ENCODE data around the gene STX7. TPM values are rescaled to one million over a fixed set of nuclear protein-coding genes. Genes with fewer than 3 reads are reported as not detected.

STX7 gene
- total RNA-seq, 1 donor from 2014 or later: 29.7 TPM

DNA sequence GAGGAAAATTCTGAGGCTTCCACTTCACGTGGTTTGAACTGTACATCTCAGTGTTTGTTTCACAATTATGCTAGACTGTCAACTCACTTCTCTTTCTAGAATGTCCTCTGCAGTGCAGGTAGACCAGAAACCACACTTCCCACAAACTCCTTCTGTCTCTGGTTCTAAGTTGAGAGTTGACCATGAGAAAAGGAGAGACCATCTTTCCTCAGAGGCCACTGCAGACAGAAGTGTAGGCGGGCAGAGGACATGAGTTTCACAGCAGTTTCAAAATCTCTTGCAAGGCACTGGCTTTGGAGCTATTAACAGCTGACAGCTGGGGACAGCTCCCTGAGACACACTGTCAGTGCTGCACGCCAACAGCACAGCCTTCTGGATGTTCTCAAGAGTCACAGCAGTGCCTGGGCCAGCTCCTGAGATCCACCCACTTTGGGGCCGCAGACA lies 56.2 kb downstream of the STX7 start:
- no peak for FAIRE-seq
- Histone ChIP-seq H3K4me3 (ENCODE audit: low read depth, low read length) (no peak overlapping the region), H3K27me3 (ENCODE audit: control insufficient read depth, insufficient read depth, low read length) (no peaks in the 10 kb centered on the region), H3K36me3 (ENCODE audit: control insufficient read depth, insufficient read depth, low read length) (peaks cover 7% of the 10 kb centered on the region)
- TF ChIP-seq, protein P1, sequence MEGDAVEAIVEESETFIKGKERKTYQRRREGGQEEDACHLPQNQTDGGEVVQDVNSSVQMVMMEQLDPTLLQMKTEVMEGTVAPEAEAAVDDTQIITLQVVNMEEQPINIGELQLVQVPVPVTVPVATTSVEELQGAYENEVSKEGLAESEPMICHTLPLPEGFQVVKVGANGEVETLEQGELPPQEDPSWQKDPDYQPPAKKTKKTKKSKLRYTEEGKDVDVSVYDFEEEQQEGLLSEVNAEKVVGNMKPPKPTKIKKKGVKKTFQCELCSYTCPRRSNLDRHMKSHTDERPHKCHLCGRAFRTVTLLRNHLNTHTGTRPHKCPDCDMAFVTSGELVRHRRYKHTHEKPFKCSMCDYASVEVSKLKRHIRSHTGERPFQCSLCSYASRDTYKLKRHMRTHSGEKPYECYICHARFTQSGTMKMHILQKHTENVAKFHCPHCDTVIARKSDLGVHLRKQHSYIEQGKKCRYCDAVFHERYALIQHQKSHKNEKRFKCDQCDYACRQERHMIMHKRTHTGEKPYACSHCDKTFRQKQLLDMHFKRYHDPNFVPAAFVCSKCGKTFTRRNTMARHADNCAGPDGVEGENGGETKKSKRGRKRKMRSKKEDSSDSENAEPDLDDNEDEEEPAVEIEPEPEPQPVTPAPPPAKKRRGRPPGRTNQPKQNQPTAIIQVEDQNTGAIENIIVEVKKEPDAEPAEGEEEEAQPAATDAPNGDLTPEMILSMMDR (IDR thresholded peaks at IDR 0.05; ENCODE audit: insufficient read depth, low read length, severe bottlenecking): no peak
- no peak for DNase-seq (ENCODE audit: low read depth)

DNA sequence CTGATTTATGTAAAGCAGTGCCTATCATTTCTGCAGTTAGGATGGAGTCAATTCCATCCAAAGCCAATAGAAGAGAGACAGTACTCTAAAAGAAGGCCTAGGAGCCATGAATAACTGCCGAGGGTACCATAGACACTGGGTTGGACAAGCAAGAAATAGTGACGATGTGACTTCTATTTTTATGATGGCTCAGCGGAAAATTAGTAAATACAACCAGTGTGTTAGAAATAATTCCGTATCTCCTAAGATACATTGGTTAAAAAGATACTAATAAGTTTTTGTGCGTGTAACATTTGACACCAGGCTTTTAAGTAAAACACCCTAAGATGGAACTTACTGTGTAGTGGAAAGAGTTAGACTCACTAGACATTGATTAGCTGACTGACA lies 66.1 kb downstream of the STX7 start:
- no peak for FAIRE-seq
- no peaks in the 10 kb centered on the region for H3K27me3 ChIP-seq (ENCODE audit: control insufficient read depth, insufficient read depth, low read length)
- DNase-seq (ENCODE audit: low read depth): no peak
- H3K36me3 ChIP-seq (ENCODE audit: control insufficient read depth, insufficient read depth, low read length): no peaks in the 10 kb centered on the region
- TF ChIP-seq, protein P1 (IDR thresholded peaks at IDR 0.05; ENCODE audit: insufficient read depth, low read length, severe bottlenecking): no peak
- no peak overlapping the region for H3K4me3 ChIP-seq (ENCODE audit: low read depth, low read length)

- no peak for FAIRE-seq
These were observed 66.6 kb downstream of the STX7 start for GRCh38 chr6:132446141-132446854.

GRCh38 chr6:132445201-132445951 lies 67.5 kb downstream of the STX7 start:
- H3K27me3 ChIP-seq (ENCODE audit: control insufficient read depth, insufficient read depth, low read length): no peaks in the 10 kb centered on the region
- no peaks in the 10 kb centered on the region for H3K36me3 ChIP-seq (ENCODE audit: control insufficient read depth, insufficient read depth, low read length)
- FAIRE-seq: no peak
- DNase-seq (ENCODE audit: low read depth): peak; percentile 84
- no peak overlapping the region for H3K4me3 ChIP-seq (ENCODE audit: low read depth, low read length)
- TF ChIP-seq, protein P1 (IDR thresholded peaks at IDR 0.05; ENCODE audit: insufficient read depth, low read length, severe bottlenecking): no peak

More at GRCh38 chr6:132446141-132446854, 66.6 kb downstream of the STX7 start:
- Histone ChIP-seq H3K27me3 (ENCODE audit: control insufficient read depth, insufficient read depth, low read length) (no peaks in the 10 kb centered on the region), H3K36me3 (ENCODE audit: control insufficient read depth, insufficient read depth, low read length) (no peaks in the 10 kb centered on the region), H3K4me3 (ENCODE audit: low read depth, low read length) (no peak overlapping the region)
- TF ChIP-seq, protein P1 (IDR thresholded peaks at IDR 0.05; ENCODE audit: insufficient read depth, low read length, severe bottlenecking): no peak
- no peak for DNase-seq (ENCODE audit: low read depth)

DNA sequence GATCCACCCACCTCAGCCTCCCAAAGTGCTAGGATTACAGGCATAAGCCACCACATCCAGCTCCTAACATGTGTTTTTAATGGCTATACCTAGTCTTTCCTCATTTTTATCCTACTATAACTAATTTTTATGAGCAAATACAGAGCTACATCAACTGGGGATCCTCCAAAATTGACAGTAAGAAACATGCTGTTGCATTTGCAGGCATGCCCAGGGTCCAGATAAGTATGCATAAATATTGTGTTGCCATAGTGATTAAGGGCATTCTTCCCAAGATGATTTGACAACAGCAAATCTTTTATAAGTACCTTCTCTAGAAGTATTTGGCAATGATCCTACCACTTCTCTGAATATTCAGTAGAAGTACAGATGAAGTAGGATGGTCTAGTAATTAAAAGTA lies 69.7 kb downstream of the STX7 start:
- FAIRE-seq: no peak
- H3K27me3 ChIP-seq (ENCODE audit: control insufficient read depth, insufficient read depth, low read length): no peaks in the 10 kb centered on the region
- DNase-seq (ENCODE audit: low read depth): peak; percentile 18
- no peak overlapping the region for H3K4me3 ChIP-seq (ENCODE audit: low read depth, low read length)
- no peaks in the 10 kb centered on the region for H3K36me3 ChIP-seq (ENCODE audit: control insufficient read depth, insufficient read depth, low read length)
- TF ChIP-seq, protein P1 (IDR thresholded peaks at IDR 0.05; ENCODE audit: insufficient read depth, low read length, severe bottlenecking): no peak

Measured in bronchial epithelial cell (primary cell).